NCI-H2196 (cell line): Measurements from ENCODE around the gene IL1RAPL2.
A peak's percentile ranks its signal among the peaks of the same experiment; 100 is the strongest.
"Not testable (repeated sequence)": the region's sequence is repeated elsewhere in the genome, so short reads cannot be mapped to it uniquely, and the experiment has no call there.

Experiments
- DNase-seq: peaks from one replicate; lab custom pipeline; 2025; ENCODE audit not compliant: unreplicated experiment; lab: John Stamatoyannopoulos, UW

IL1RAPL2 gene

DNA sequence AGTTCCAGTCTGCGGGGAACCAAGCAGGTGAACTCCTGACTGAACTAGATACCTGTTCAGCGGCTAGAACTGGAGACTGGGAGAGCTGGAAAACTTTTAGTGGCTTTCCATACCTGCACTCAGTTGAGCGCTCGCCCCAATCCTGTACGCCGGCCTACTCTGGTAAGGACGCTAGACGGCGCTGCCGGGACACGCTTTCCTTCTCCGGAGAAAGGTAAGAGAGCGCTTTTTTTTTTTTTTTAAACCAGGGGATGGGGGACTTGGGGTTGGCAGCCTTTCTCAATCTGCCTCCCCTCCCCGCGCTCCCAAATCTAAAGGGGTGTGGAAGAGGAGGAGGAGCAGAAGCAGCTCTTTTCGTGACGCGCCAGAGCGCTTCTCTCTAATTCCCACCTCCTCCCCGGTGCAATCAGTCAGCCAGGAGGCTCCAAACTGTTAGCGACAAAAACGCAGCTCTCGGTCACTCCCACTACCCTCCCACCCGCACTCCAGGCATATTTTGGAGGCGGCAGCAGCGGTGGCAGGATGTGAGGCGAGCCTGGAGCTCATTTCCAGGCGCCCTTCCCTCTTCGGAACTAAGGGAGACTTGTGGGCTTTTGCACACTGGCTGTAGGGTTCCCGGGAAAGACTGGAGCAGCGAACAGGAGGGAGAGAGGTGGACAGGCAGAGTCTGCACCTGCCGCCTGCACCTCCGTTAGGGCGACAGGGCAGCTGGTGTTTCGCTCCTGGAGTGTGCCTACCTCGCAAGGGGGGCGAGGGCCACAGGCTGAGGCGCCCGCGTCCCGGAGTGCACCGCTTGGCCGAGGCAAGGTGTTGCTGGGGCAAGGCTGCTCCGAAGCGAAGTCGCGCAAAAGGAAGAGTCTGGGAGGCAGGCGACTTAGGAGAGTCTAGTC, at the start of gene IL1RAPL2:
TSS of gene IL1RAPL2 (plus strand) at position 409 of the 890 bp plus-strand sequence.
- DNase-seq = peak; percentile 0

DNA sequence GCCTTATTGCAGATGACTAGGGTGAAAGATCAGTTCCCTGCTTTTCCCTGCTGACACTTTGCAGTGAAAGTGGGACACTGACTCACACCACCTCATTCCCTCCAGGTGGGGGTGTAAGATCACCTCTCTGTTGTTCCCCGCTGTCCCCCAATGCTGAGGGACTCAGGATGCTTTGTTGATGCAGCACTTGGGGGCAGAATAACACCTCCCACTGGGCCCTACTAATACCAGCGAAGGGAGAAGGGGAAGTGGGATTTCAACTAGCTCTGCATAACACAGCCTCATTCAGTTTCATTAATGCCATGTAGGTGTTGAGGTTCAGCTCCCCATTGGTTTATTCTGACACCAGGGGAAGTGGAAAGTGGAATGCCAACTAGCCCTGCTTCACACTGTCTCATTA, 43.6 kb upstream of the IL1RAPL2 start:
- no peak for DNase-seq

DNA sequence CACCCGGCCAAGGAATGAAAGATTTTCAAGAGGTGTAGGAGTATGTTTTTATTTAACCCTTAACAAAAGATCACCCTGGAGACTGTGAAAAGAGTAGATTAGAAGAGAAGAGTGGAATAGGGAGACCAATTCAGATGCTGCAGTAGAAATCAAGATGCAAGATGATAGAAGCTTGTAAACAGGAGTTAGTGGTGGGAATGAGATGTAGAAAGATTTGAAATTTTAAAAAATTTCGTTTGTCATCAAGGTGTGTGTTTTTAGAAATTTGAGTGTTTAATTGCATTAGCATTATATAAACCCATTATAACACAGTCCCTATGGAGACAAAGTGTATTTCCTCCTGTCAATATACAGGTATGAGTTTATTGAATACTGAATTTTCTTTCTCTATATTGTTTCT, 42.1 kb upstream of the IL1RAPL2 start:
- no peak for DNase-seq

DNA sequence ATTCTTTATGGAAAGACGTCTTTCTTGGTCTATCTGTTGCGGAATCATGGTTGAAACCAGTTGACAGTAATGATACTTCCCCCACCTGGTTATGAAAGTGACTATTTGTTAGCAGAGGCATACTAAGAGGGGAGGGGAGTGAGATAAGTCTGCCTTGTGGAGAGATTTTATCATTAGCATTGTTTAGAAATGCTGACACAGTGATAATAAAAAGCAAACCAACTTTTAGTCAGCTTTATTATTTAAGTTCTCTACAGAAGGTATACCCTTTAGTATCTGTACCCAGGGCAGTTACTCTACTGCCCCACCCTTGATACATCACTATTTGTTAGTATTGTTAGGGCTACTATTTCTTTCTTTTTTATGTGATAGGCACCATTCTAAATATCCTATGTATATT, 26.9 kb upstream of the IL1RAPL2 start:
- no peak for DNase-seq

DNA sequence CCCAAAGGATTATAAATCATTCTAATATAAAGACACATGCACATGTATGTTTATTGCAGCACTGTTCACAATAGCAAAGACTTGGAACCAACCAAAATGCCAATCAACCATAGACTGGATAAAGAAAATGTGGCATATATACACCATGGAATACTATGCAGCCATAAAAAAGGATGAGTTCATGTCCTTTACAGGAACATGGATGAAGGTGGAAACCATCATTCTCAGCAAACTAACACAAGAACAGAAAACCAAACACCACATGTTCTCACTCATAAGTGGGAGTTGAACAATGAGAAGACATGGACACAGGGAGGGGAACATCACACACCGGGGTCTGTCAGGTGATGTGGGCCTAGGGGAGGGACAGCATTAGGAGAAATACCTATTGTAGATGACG, 23.6 kb upstream of the IL1RAPL2 start:
- DNase-seq = not testable (repeated sequence)

DNA sequence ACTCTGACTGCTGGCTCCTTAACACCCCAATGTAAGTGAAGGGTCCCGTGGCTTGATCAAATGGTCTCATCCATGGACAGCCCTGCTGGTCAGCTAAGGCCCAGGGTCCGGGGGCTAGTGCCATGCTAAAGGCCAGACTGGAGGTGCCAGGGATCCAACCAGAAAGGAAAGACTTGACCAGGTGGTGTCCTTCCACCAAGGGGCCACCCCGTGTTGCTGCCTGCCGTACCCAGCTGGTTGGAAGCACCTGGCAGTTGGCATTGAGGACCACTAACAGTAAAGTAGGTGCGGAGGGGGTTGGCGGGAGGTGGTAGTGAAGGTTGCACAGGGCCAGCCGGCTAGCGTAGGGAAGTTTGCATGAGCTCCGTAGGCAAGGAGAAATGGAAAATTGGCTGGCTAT, 1.7 kb upstream of the IL1RAPL2 start:
- no peak for DNase-seq

DNA sequence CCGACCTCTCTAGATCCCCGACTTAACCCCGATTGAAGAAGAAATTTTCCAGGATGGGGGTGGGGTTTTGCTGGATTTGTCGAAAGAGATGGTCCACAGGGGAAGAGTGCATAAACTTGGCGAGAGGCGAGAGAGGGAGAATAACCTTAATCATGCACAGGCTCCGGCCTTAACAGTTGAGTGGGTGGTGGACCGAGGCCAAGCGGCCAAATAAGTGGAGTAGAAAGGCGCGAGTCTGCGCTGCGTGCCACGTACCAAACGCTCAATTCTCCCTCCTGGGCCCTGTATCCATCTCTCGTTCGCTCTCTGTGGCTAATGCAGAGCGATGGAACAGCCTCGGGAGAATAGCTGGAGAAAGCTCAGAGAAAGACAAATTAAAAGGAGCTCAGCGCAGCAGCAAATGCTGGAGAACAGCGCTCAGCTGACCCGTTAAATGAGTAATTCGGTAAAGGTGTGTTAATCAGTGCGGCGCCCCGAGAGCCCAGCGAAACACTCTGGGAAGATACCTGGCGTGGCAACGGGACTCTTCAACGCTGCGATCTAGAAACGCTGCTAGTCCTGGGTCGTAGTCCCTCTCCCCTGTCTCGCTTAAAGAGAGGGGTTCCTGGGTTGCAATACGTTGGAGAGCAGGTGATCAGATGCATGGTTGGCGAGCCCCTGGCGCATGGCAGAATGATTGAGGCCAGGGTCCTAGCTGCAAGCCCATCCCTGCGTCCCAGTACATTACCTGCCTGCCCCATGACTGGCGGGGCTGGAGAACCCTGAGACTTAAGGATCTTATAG, 887 bp upstream of the IL1RAPL2 start:
- DNase-seq = no peak

DNA sequence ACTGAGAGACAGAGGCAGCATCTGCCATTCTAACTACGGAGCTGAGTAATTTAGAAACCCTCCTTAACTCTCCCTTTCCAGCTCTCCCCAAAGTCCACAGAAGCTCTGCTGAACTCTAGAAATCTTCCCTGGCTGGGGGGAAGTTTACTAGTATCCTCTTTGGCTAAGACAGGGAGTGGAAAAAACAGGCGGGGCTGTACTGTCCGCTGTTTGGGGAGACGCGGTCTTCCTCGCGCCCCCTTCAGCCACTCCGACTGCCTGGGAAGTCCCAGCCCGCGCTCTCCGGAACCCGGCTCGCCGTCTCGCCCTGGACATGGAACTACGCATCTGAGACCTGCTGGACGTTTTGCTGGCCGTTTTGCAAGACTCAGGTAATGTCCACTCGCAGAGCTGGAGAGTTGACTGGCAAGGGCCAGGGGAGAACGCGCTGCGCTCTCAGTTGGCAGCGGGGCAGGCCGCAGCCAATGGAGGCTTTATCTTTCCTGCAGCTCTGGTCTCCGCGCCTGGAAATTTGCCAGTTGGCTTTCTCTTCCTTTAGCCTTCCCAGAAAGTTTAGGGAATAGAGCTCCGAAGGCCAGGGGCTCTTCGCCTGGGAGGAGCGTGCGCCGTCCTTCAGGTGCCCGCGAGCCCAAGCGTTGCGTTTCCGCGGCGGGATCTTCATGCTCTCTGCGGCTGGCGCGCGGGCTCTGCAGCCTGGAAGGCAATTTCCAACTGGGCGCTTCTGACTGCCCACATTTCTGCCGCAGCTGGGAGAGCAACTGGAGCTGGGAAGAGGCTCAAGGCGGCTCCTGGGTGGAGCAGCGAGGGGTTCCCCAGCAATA, 892 bp downstream of the IL1RAPL2 start:
- DNase-seq = no peak

DNA sequence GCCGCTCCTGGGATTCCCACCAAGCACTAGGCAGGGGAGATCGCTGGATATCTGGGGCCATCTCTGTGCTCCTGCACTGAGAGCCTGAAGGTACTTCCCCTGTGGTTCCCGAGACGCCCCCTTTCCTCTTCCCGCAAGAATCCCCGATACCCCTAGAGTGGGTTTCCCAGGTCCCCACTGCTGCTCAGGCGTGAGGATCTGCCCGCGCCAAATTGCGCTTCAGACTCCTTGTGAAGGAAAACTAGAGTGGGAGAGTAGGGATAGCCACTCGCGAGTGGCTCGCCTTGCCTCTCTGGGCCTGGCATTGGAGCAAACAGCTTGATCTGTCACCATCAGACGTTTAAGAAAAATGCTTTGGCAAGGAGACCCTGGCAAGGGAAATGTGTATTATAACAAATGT, 1.5 kb downstream of the IL1RAPL2 start:
- no peak for DNase-seq

DNA sequence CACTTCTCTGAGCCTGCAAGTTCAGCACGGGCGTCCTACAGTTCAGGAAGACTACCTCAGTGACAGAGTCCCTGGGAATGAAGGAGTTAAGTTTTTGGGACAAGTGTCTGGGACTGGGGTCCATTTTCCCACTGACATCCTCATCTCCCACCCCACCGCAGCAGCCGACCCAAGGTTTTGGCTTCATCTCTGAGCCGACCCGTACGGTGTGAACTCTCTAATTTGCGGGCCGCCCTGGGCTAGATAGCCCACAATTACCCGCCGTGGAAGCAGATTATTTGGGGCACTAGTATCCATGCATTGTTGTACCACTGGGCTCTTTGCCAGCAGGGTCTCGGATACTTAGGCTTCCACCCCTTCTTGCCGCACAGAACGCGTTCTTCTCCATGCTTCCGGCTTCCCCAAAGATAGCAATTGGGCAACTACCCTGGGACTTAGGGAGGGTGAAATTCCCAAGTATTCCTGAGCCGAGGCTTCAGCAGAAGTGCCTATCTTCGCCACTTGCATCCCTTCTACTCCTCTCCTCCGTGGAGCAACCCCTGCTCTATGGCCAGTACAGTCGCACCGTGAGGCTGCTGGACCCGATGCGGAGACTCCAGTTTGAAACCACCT, 2.4 kb downstream of the IL1RAPL2 start:
- no peak for DNase-seq

DNA sequence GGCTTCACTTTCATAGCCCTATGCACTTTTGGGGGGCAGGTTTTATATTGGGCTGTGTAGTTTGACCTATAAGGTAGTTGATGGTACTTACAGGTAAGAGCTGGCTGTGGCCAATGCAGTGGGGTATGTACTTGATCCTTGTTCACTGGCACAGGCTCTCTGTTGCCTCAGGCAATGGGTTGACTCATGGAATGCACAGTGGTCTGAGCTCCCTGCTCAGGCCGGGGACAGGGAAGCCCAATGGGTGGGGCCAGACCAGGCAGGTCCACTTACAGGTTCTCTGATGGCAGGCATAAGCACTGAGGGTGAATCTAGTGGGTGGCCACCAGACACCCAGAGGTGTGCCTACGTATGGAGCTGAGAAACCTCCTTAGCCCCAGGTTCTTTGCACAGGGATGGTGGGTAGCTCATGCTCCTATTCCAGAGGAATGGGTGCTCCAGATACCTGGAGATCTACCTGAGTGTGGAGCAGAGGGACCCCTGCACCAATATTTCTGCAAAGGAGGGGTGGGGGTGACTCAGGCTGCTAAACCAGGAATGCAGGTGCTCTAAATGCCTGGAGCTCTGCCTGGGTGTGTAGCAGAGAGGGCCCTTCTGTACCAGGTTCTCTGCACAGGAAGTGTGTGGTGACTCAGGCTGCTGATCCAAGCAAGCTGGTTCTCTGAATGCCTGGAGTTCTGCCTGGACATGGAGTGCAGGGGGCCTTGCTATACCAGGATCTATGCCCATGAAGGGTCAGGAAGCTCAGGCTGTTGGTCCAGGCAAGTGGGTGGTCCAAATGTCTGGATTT, 52.3 kb downstream of the IL1RAPL2 start:
- no peak for DNase-seq

DNA sequence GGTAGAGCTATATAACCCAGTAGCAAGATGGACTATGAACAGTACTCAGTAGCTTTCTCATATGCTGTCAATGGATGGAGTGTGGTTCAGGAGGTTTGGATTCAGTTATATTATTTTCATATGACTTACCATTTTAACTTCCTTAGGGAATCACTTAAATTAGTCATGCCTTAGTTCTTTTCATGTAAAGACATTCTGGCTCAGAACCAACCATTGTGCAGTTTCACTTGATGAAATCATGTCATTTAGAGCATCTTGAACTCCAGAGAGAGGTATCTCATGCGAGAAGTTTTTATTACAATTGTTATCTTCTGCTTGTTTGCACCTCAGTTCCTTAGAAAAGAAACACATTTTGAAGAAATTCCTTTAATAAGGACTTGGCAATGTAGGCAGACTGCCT, 55.8 kb downstream of the IL1RAPL2 start:
- no peak for DNase-seq

DNA sequence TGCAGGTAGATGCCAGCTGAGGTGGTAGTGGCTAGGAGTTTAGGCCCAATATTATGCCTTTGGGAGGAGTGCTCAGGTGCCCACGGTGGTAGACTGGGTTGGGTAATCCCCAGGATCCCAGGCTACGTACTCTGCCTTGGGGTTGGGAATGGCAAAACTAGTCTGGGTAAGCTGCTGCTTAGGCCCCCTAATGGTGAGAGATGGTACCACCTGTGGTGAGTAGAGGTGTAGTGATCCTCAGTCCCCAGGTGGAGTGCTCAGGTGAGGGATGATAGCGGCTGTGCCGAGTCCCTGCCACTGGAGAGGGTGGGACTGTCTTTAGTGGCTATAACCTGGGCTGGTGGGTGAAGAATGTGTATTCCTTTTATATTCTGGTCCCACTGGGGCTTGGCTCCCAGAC, 75.2 kb downstream of the IL1RAPL2 start:
- DNase-seq = no peak

DNA sequence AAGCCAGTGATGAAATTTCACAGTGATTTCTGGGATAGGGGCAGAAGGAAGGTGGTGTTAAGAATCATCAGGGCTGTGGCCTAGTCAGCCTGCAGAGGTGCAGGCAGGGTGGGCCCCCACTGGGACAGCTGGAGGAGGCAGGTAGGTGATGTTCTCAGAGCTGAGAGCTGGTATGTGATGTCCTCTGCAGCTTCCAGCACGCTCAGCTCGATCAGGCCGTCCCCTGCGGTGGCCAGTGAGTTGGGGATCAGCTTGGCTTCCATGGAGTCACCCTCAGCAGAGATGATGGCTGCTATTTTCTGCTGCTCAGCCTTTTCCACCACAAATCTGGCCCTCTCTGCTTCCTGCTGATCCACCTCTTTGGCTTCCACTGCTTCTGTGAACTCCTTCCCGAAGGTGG, 81.1 kb downstream of the IL1RAPL2 start:
- DNase-seq = no peak

DNA sequence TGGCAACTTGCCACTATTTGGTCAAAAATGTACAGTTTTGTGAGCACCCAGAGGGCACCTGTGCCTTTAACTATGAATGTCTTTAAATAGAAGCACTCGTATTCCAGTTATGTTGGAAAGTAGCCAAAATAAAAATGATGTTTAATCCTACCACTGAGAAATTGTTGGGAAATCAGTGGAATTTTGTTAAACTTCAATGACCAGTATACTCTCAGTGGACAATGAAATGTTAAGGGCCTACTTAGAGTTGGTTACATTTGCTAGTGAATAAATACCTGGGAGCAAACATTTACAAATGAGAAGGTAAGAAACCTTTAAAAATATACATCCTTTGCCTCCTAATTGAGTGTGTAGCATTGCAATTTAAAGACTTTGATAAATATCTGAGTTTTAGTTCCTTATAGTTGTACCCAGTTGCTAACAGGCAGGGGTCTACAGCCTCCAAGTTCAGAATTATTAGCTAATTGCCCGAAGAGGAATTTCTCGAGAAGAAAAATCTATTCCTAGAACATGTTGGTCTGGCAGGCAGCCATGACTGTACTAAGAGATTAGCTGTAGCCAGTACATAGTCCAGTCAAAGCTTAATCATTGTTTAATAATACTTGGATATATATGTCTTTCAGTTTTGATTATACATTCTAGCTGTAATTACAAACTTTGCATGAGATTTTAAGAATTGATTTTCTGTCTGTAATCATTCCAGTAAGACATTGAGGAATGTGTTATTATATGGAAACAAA, 93.2 kb downstream of the IL1RAPL2 start:
- no peak for DNase-seq

DNA sequence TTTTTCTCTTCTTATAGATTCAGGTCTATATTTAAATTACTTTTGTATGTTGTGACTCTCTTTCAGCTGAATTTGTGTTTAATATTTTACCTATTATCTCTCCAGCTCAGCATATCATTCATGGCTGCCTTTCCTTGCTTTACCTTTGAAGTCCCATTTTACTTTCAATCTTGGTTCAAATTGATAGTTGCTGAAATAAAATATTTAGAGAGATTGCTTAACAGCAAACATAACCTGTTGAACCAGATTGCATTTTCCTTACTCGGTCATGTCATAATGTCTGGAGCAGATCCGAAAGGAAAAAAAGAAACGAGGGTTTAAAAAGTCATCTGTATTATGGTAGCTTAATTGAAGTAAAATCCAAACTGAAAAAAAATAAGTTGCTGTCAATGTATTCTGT, 94.1 kb downstream of the IL1RAPL2 start:
- DNase-seq = no peak

DNA sequence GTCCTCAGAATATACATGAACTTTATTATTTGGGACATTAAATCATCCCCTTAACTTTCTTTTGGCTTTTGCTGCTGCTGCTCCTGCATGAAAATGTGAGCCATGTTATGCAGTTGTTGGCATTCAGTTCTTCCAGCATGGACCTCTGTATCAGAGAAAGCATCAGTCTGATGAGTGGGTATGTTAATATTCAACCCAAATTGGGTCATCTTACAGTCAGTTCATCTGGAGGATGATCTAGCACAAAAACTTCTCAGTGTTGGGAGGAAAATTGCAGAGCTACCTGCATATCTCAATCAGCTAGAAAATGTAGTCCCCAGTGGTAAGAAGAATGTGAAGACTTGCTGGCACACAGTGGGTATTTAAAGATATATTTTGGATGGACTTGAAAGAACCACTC, 96.7 kb downstream of the IL1RAPL2 start:
- DNase-seq = no peak

DNA sequence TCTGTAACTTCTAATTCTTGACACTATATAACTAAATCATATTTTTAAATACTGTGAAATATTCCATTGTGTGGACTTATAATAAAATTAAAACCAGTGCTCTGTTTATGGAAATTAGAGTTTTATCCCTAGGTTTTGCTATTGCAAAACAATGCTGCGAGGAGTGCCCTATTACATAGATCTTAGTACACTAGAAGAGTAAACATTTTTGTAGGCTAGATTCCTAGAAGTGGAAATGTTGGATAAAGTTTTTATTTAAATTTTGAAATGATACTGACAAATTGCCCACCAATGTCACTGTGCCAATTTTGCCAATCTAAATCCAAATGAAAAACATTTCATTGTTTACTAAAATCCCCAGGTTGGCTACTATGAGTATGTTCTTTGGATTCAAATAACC, 99.7 kb downstream of the IL1RAPL2 start:
- no peak for DNase-seq

DNA sequence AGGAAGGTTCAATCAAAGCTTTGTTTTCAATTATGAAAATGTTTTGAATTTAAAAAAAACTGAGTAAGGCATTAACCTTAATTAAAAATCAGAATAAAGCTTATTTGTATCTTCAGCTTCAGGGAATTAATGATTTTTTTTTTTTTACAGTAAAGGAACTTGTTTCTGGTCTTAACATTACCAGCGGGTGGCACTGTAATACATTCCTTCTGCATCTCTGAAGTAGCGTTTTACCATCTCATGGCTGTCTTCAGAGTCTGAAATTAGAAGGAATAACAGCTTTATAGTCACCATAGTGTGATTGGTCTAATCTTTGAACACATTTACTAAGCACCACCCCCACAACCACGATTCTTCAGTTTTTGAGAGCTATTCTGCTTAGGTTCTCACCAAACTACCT, 102.6 kb downstream of the IL1RAPL2 start:
- DNase-seq = no peak

DNA sequence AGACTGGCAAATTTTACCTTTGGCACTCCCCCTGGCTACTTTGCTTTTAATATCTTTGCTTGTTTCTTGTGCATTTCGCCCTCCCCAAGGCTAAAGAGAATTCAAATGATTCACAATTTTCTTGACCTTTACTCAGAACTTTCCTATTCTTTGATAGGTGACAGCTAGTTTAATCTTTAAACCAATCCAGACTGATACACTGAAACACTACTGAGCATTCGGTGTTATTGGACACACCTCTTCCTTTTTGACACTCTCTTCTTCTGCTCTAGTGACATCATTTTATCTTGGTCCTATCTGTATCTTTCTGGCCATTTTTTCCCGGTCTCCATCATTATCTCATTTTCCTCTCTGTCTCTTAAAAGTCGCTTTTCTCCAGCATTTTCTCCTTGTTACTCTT, 103.1 kb downstream of the IL1RAPL2 start:
- DNase-seq = no peak
